ENCODE data around the gene UBALD1.
A peak's percentile ranks its signal among the peaks of the same experiment; 100 is the strongest.

Gene UBALD1

DNA sequence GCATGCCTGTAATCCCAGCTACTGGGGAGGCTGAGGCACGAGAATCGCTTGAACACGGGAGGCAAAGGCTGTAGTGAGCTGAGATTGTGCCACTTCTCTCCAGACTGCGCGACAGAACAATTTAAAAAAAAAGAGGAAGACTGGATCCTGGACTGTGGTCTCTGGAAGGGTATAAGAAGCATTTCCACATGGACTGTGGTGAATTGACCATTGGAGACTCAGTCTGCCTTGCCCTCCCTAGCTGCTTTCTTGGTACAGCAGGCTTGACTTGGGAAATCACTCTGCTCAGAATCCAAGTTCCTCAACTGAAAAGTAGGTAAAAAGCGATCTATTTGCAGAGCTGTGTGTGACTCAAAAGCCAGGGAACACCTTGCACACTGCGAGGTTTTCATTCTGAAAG, 8.9 kb upstream of the UBALD1 start:
- H3K9ac ChIP-seq (ENCODE audit: low read depth, low read length): no peak overlapping the region
- no peak overlapping the region for H3K4me3 ChIP-seq (ENCODE audit: low read depth, low read length)
- peaks cover 4% of the 10 kb centered on the region for H3K4me1 ChIP-seq (ENCODE audit: control insufficient read depth, insufficient read depth, low read length)
- H3K27me3 ChIP-seq (ENCODE audit: control insufficient read depth, insufficient read depth, low read length): no peaks in the 10 kb centered on the region
- H3K36me3 ChIP-seq (ENCODE audit: control insufficient read depth, insufficient read depth, low read length): peaks cover 5% of the 10 kb centered on the region
- no peaks in the 10 kb centered on the region for H3K9me3 ChIP-seq (ENCODE audit: control insufficient read depth, insufficient read depth, low read length)

- H3K4me1 ChIP-seq (ENCODE audit: control insufficient read depth, insufficient read depth, low read length): peaks cover 4% of the 10 kb centered on the region
- H3K36me3 ChIP-seq (ENCODE audit: control insufficient read depth, insufficient read depth, low read length): no peaks in the 10 kb centered on the region
- H3K27me3 ChIP-seq (ENCODE audit: control insufficient read depth, insufficient read depth, low read length): no peaks in the 10 kb centered on the region
- H3K4me3 ChIP-seq (ENCODE audit: low read depth, low read length): no peak overlapping the region
- peak overlapping the region; percentile 37 for H3K9ac ChIP-seq (ENCODE audit: low read depth, low read length)
- H3K9me3 ChIP-seq (ENCODE audit: control insufficient read depth, insufficient read depth, low read length): no peaks in the 10 kb centered on the region
Measured at GRCh38 chr16:4618645-4619418, 4.1 kb upstream of the UBALD1 start.

DNA sequence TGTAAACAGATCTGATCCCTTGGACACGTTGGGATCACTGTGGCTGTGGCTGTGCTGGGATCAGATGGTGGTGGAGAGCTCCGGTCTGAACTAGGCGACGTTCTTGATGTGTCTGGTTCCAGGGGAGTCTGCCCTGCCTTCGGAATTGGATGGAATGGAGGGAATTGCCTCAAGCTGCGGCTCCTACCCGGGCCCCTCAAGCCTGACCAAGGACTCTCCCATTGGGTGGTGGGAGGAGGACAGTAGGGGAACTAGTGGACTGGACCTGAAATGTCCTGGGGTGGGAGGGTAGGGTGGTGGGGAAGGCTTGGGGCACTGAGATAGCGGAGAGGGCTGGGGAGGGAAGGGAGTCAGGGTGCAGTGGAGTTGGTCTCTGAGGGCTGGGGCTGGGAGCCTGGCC, 3.2 kb upstream of the UBALD1 start:
- peaks cover 5% of the 10 kb centered on the region for H3K4me1 ChIP-seq (ENCODE audit: control insufficient read depth, insufficient read depth, low read length)

DNA sequence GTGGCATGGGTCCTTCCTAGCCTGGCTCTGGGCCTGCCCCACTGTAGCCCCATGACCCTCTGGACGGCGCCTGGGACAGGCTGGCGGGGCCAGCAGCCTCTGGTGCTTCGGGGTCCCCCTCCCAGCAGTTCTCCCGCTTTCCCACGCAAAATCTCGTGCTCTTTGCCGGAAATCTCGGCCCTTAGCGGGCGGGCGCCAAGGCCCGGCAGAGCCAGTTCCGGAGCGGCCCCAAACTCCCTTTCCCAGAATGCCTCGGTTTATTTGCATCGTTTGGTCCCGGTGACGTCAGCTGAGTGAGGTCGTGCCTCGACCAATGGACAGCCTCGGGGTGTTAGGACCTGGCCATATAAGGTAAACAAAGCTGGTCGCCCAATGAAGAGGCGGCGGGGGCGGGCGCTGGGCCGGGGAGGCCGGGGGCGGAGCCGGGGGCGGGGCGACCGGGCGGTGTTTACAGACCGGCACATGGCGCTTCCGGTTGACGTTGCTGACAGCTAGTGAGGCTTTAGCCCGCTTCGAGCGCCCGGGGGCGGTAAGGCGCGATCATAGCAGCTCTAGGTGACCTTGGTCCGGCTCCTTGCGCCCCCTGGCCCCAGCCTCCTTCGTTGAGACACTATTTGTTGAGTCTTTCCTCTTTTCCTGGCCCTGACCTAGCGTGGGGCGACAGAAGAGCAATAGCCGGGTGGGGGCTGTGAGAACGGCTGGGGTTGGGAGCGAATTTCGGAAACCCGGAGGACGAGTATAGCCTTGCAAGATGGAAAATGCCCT, 1.5 kb upstream of the UBALD1 start:
- Histone ChIP-seq H3K4me3 (ENCODE audit: low read depth, low read length) (peak overlapping the region; percentile 75), H3K36me3 (ENCODE audit: control insufficient read depth, insufficient read depth, low read length) (peaks cover 3% of the 10 kb centered on the region), H3K9ac (ENCODE audit: low read depth, low read length) (peak overlapping the region; percentile 92), H3K9me3 (ENCODE audit: control insufficient read depth, insufficient read depth, low read length) (no peaks in the 10 kb centered on the region), H3K4me1 (ENCODE audit: control insufficient read depth, insufficient read depth, low read length) (peaks cover 7% of the 10 kb centered on the region), H3K27me3 (ENCODE audit: control insufficient read depth, insufficient read depth, low read length) (no peaks in the 10 kb centered on the region)

More for the DNA sequence above, 3.2 kb upstream of the UBALD1 start:
- Histone ChIP-seq H3K36me3 (ENCODE audit: control insufficient read depth, insufficient read depth, low read length) (no peaks in the 10 kb centered on the region), H3K9ac (ENCODE audit: low read depth, low read length) (no peak overlapping the region), H3K9me3 (ENCODE audit: control insufficient read depth, insufficient read depth, low read length) (no peaks in the 10 kb centered on the region), H3K27me3 (ENCODE audit: control insufficient read depth, insufficient read depth, low read length) (no peaks in the 10 kb centered on the region), H3K4me3 (ENCODE audit: low read depth, low read length) (no peak overlapping the region)

DNA sequence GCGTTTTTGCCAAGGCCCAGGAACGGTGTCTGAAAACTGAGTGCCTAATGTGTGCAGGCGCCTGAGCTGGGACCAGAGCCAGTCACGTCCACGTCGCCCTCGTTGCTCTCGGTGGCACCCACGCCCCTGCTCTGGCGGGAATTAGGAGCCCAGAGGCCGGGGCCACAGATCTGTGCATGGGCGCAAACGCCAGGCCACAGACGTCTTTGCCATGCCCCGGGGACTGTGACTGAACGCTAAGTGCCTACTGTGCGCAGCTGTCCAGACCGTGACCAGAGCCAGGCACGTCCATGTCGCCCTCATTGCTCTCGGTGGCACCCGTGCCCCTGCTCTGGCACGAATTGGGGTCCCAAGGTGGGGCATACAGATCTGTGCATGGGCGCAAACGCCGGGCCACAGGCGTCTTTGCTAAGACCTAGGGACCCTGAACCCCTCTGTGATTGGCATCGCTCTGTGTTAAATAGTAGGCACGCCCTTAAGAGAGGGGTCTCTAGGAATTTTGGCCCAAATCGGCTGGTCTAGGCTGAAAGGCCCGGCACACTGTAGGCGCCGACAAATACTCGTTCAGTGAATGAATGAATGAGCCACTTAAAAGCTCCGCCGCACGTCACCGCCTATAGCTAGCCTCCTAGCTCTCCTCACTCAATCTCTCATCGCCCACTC, 827 bp upstream of the UBALD1 start:
- peak overlapping the region; percentile 75 for H3K4me3 ChIP-seq (ENCODE audit: low read depth, low read length)
- no peaks in the 10 kb centered on the region for H3K9me3 ChIP-seq (ENCODE audit: control insufficient read depth, insufficient read depth, low read length)
- no peaks in the 10 kb centered on the region for H3K27me3 ChIP-seq (ENCODE audit: control insufficient read depth, insufficient read depth, low read length)
- H3K36me3 ChIP-seq (ENCODE audit: control insufficient read depth, insufficient read depth, low read length): peaks cover 4% of the 10 kb centered on the region
- peak overlapping the region; percentile 87 for H3K9ac ChIP-seq (ENCODE audit: low read depth, low read length)
- H3K4me1 ChIP-seq (ENCODE audit: control insufficient read depth, insufficient read depth, low read length): peaks cover 7% of the 10 kb centered on the region

GRCh38 chr16:4613636-4614570, 785 bp downstream of the UBALD1 start:
- no peaks in the 10 kb centered on the region for H3K27me3 ChIP-seq (ENCODE audit: control insufficient read depth, insufficient read depth, low read length)
- peaks cover 14% of the 10 kb centered on the region for H3K36me3 ChIP-seq (ENCODE audit: control insufficient read depth, insufficient read depth, low read length)
- H3K4me3 ChIP-seq (ENCODE audit: low read depth, low read length): peak overlapping the region; percentile 77
- H3K9me3 ChIP-seq (ENCODE audit: control insufficient read depth, insufficient read depth, low read length): no peaks in the 10 kb centered on the region
- H3K9ac ChIP-seq (ENCODE audit: low read depth, low read length): peak overlapping the region; percentile 87
- H3K4me1 ChIP-seq (ENCODE audit: control insufficient read depth, insufficient read depth, low read length): peaks cover 7% of the 10 kb centered on the region

GRCh38 chr16:4612977-4613635, 1.6 kb downstream of the UBALD1 start:
- Histone ChIP-seq H3K36me3 (ENCODE audit: control insufficient read depth, insufficient read depth, low read length) (peaks cover 19% of the 10 kb centered on the region), H3K9me3 (ENCODE audit: control insufficient read depth, insufficient read depth, low read length) (no peaks in the 10 kb centered on the region), H3K9ac (ENCODE audit: low read depth, low read length) (peak overlapping the region; percentile 87), H3K4me3 (ENCODE audit: low read depth, low read length) (peak overlapping the region; percentile 77), H3K27me3 (ENCODE audit: control insufficient read depth, insufficient read depth, low read length) (no peaks in the 10 kb centered on the region), H3K4me1 (ENCODE audit: control insufficient read depth, insufficient read depth, low read length) (peaks cover 7% of the 10 kb centered on the region)

DNA sequence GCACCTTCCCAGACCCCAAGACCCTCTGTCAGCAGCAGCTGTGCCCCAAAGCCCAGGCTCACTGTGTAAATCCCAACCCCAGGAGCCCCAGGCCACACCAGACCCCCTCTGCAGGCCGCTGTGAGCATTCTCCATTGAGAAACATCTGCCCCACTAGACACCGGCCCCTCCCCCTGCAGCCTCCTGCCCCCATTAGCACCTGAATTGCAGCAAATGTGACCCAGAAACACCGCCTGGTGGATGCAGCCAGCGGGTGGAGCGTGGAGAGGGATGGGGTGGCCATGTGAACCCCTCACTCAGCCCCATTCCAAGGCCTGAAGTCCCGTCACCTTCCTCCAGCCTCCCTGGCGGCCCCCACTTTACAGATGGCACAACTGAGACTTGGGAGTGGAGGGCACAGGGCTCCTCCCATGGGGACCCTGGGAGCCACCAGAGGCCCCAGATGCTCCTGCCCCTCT, 2.2 kb downstream of the UBALD1 start:
- no peak overlapping the region for H3K9ac ChIP-seq (ENCODE audit: low read depth, low read length)
- H3K27me3 ChIP-seq (ENCODE audit: control insufficient read depth, insufficient read depth, low read length): no peaks in the 10 kb centered on the region
- H3K4me3 ChIP-seq (ENCODE audit: low read depth, low read length): peak overlapping the region; percentile 77
- no peaks in the 10 kb centered on the region for H3K9me3 ChIP-seq (ENCODE audit: control insufficient read depth, insufficient read depth, low read length)
- H3K36me3 ChIP-seq (ENCODE audit: control insufficient read depth, insufficient read depth, low read length): peaks cover 25% of the 10 kb centered on the region
- H3K4me1 ChIP-seq (ENCODE audit: control insufficient read depth, insufficient read depth, low read length): peaks cover 5% of the 10 kb centered on the region

- Histone ChIP-seq H3K9me3 (ENCODE audit: control insufficient read depth, insufficient read depth, low read length) (no peaks in the 10 kb centered on the region), H3K36me3 (ENCODE audit: control insufficient read depth, insufficient read depth, low read length) (peaks cover 30% of the 10 kb centered on the region), H3K4me1 (ENCODE audit: control insufficient read depth, insufficient read depth, low read length) (peaks cover 5% of the 10 kb centered on the region), H3K4me3 (ENCODE audit: low read depth, low read length) (no peak overlapping the region), H3K9ac (ENCODE audit: low read depth, low read length) (no peak overlapping the region), H3K27me3 (ENCODE audit: control insufficient read depth, insufficient read depth, low read length) (no peaks in the 10 kb centered on the region)
Measured at GRCh38 chr16:4611337-4612021, 3.2 kb downstream of the UBALD1 start.

Measured in iPS-15b (cell line).